Panc1 (cell line): ENCODE data around the gene AGBL1.

ENCODE experiments used
- REST ChIP-seq, 2 experiments: IDR thresholded peaks; 2 replicates each; pipeline ENCODE4 v1.6.1; 2011 to 2012; ENCODE audit warnings: low read depth in 2 of 2, control low read depth in 1 of 2, low read length in 1 of 2, mild to moderate bottlenecking in 1 of 2, moderate library complexity in 1 of 2; ENCODE audit not compliant: insufficient read depth in 1 of 2
- TF ChIP-seq, protein P1 (sequence below): fragments of 450-650 bp; IDR thresholded peaks from 2 replicates; pipeline ENCODE4 v1.5.1; 2017; ENCODE audit warnings: mild to moderate bottlenecking

DNA sequence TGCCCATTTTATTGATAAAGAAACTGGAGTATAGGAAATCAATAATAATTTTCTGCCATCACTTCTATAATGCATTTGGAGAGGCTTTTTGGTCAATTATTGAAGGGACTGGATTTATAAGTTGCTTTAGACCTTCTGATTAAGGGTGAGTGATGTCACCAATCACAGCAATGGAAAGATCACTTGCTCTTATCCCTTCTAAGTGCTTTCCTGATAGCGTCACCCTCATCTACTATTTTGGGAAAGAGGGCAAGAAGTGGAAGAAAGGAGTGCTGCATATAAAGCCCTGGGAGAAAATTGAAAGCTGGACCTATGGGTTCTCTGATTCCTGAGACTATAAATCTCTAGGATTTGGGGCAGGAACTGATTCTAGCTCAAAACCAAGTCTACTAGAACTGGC is 771.3 kb downstream of the AGBL1 start:
- no peak for TF ChIP-seq REST (IDR thresholded peaks at IDR 0.05; ENCODE audit: insufficient read depth in 1 of 2, low read depth in 2 of 2, low read length in 1 of 2)
- TF ChIP-seq, protein P1, sequence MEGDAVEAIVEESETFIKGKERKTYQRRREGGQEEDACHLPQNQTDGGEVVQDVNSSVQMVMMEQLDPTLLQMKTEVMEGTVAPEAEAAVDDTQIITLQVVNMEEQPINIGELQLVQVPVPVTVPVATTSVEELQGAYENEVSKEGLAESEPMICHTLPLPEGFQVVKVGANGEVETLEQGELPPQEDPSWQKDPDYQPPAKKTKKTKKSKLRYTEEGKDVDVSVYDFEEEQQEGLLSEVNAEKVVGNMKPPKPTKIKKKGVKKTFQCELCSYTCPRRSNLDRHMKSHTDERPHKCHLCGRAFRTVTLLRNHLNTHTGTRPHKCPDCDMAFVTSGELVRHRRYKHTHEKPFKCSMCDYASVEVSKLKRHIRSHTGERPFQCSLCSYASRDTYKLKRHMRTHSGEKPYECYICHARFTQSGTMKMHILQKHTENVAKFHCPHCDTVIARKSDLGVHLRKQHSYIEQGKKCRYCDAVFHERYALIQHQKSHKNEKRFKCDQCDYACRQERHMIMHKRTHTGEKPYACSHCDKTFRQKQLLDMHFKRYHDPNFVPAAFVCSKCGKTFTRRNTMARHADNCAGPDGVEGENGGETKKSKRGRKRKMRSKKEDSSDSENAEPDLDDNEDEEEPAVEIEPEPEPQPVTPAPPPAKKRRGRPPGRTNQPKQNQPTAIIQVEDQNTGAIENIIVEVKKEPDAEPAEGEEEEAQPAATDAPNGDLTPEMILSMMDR, result no peak
